PC-3 (cell line): ENCODE results near the gene TPX2. TPM values are rescaled to one million over a fixed set of nuclear protein-coding genes. Genes with fewer than 3 reads are reported as not detected.
A peak's percentile ranks its signal among the peaks of the same experiment; 100 is the strongest.

Source experiments
- ATAC-seq: fragments of 200-7000 bp; cut with Tn5 transposase; 2 replicates; pipeline ENCODE4 v1.9.1; 2020; ENCODE audit warnings: mild to moderate bottlenecking, moderate library complexity
- BruUV-seq: library from RNA; stranded (reverse); fragments of 400-500 nt; replicated peaks from 2 replicates; lab custom pipeline; 2021; lab: Mats Ljungman, UMichigan
- CTCF ChIA-PET: fragments of 300-600 bp; sonication (Branson Sonifier 250); formaldehyde crosslinking; loops from one replicate; lab custom pipeline; 2022; ENCODE audit warnings: antibody characterized with exemption; lab: Charles Lee
- POLR2A ChIA-PET: fragments of 300-600 bp; sonication (Branson Sonifier 250); formaldehyde crosslinking; loops from one replicate; lab custom pipeline; 2022; ENCODE audit warnings: antibody characterized with exemption; ENCODE audit not compliant: unreplicated experiment; lab: Charles Lee
- DNase-seq: peaks from one replicate; pipeline ENCODE4 v3.0.0-alpha.2; 2015
- H2AFZ ChIP-seq: fragments of 300-600 bp; sonication (generic); 2 replicates; pipeline ENCODE4 v1.6.0; 2016; ENCODE audit warnings: antibody characterized with exemption, low read length
- H3F3A ChIP-seq: fragments of 300-600 bp; sonication (generic); one replicate; pipeline ENCODE4 v1.6.0; 2017; ENCODE audit warnings: antibody characterized with exemption, low read length, control low read depth, mild to moderate bottlenecking; ENCODE audit not compliant: unreplicated experiment
- H3K27ac ChIP-seq: fragments of 300-600 bp; sonication (generic); 2 replicates; pipeline ENCODE4 v1.5.1; 2016; ENCODE audit warnings: mild to moderate bottlenecking, low read length
- H3K27me3 ChIP-seq: fragments of 300-600 bp; sonication (generic); 2 replicates; pipeline ENCODE4 v1.6.1; 2016; ENCODE audit warnings: low read length, mixed read lengths
- H3K36me3 ChIP-seq: fragments of 300-600 bp; sonication (generic); 2 replicates; pipeline ENCODE4 v1.6.1; 2016; ENCODE audit warnings: low read depth, mixed run types, low read length, mixed read lengths
- H3K4me1 ChIP-seq: fragments of 300-600 bp; sonication (generic); 2 replicates; pipeline ENCODE4 v1.5.1; 2016; ENCODE audit warnings: low read length; ENCODE audit not compliant: insufficient read depth
- H3K4me2 ChIP-seq: fragments of 300-600 bp; sonication (generic); 2 replicates; pipeline ENCODE4 v1.6.0; 2016; ENCODE audit warnings: low read length
- H3K4me3 ChIP-seq: fragments of 300-600 bp; sonication (generic); 2 replicates; pipeline ENCODE4 v1.5.1; 2016; ENCODE audit warnings: mild to moderate bottlenecking, low read length, mixed read lengths
- H3K79me2 ChIP-seq: fragments of 300-600 bp; sonication (generic); 2 replicates; pipeline ENCODE4 v1.6.1; 2017; ENCODE audit warnings: low read length, mixed read lengths
- H3K9ac ChIP-seq: fragments of 300-600 bp; sonication (generic); 2 replicates; pipeline ENCODE4 v1.6.0; 2016; ENCODE audit warnings: mild to moderate bottlenecking, low read length
- H3K9me2 ChIP-seq: fragments of 300-600 bp; sonication (generic); replicated peaks from 2 replicates; pipeline ENCODE4 v1.6.1; 2016; ENCODE audit warnings: mixed run types, low read length, mixed read lengths
- H3K9me3 ChIP-seq: fragments of 300-600 bp; sonication (generic); 2 replicates; pipeline ENCODE4 v1.6.1; 2016; ENCODE audit warnings: low read length, mixed read lengths
- H4K20me1 ChIP-seq: fragments of 300-600 bp; sonication (generic); 2 replicates; pipeline ENCODE4 v1.6.1; 2016; ENCODE audit warnings: low read length, mixed read lengths
- EZH2 ChIP-seq: fragments of 300-600 bp; sonication (generic); IDR thresholded peaks from one replicate; pipeline ENCODE4 v1.6.1; 2017; ENCODE audit warnings: antibody characterized with exemption, mild to moderate bottlenecking, low read length; ENCODE audit not compliant: unreplicated experiment
- EZH2phosphoT487 ChIP-seq: fragments of 300-600 bp; sonication (generic); IDR thresholded peaks from 2 replicates; pipeline ENCODE4 v1.6.1; 2018; ENCODE audit warnings: mild to moderate bottlenecking, antibody characterized with exemption, low read length, borderline replicate concordance
- intact Hi-C: fragments of 100-400 bp; cut with micrococcal nuclease; formaldehyde crosslinking; loops from 2 replicates; pipeline ENCODE4 v1.9.0; 2023
- total RNA-seq: library from RNA; depleted of rRNA; stranded (reverse); fragments of >200 nt; gene quantifications from 2 replicates; pipeline ENCODE4 v1.2.3, GENCODE V29; 2014
- TF ChIP-seq, protein P1 (sequence below): fragments of 300-600 bp; sonication (generic); conservative IDR thresholded peaks from 2 replicates; pipeline ENCODE4 v1.5.1; 2017; ENCODE audit warnings: antibody characterized with exemption, low read depth, mild to moderate bottlenecking, low read length

The TPX2 gene
- total RNA-seq, 1 experiment from 2014 or later, result 128 TPM

DNA sequence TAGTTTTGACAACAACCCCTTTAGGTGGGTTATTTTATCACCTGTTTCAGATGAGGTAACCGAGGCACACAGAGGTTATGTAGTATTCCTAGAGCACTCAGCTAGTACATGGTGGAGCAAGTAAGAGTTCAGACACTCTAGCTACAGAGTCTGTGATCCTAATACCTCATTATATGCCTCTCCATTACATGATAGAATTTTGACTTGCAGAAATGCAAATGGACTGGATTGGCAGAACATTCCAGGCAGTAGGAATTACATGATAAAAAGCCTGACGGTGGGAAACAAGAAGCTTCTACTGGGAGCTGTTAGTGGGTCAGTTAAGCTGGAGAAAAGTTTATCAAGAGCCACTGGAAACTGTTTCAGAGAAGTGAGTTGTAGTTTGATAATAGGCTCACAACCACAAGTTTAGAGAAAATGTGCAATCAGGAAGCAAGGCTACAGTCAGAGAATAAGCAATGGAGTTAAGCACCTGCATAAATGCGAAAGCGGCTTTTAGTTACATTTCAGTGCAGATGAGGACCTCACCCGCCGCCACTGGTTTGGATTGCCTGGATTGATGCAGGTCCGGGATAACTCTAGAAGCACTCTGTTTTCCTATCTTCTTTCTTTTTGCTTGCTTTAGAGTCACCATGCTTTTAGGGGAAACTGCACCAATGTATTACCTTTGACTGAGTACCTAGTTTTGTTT is 45.4 kb downstream of the TPX2 start:
- CTCF ChIA-PET, result no interaction called here
- no peaks in the 10 kb centered on the region for H3K79me2 ChIP-seq

DNA sequence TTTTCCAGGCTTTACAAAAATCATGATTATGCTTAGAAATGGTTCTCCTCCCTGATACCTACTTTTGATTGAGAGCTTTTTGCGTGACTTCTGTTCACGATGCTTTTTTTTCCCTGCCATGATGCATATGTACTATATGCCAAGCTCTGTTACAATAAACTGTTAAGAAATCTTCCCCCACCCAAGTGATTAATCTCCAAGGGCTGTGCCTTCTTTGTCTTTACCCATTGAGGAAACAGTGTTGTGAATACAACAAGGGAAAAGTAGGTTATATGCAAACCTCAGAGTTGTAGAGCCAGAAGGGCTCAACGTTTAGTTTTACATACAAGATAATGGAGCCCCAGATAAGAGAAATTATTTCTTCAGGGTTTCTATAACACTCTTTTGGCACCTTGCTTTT is 46.0 kb downstream of the TPX2 start:
- Histone ChIP-seq H3K9ac (no peak overlapping the region), H4K20me1 (peaks cover 15% of the 10 kb centered on the region), H3K4me3 (no peak overlapping the region), H3F3A (no peaks in the 10 kb centered on the region), H3K4me2 (no peak overlapping the region), H3K36me3 (peaks cover 78% of the 10 kb centered on the region), H3K9me2 (no peaks in the 10 kb centered on the region), H3K4me1 (no peaks in the 10 kb centered on the region), H3K79me2 (peaks cover 3% of the 10 kb centered on the region; the same call in 1 of the 2 replicates), H2AFZ (no peak overlapping the region), H3K9me3 (no peaks in the 10 kb centered on the region), H3K27me3 (no peaks in the 10 kb centered on the region), H3K27ac (no peak overlapping the region)
- ChIA-PET CTCF (no interaction called here), POLR2A (no interaction called here)
- DNase-seq (no peak), ATAC-seq (no peak)
- intact Hi-C loops, result loop anchor here (5.0 kb wide), 1 partner anchor 58 kb away; no protein-coding TSS in a partner anchor
- BruUV-seq, result no TSS peak
- TF ChIP-seq, protein P1, sequence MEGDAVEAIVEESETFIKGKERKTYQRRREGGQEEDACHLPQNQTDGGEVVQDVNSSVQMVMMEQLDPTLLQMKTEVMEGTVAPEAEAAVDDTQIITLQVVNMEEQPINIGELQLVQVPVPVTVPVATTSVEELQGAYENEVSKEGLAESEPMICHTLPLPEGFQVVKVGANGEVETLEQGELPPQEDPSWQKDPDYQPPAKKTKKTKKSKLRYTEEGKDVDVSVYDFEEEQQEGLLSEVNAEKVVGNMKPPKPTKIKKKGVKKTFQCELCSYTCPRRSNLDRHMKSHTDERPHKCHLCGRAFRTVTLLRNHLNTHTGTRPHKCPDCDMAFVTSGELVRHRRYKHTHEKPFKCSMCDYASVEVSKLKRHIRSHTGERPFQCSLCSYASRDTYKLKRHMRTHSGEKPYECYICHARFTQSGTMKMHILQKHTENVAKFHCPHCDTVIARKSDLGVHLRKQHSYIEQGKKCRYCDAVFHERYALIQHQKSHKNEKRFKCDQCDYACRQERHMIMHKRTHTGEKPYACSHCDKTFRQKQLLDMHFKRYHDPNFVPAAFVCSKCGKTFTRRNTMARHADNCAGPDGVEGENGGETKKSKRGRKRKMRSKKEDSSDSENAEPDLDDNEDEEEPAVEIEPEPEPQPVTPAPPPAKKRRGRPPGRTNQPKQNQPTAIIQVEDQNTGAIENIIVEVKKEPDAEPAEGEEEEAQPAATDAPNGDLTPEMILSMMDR, result no peak
- TF ChIP-seq EZH2phosphoT487 (no peak), EZH2 (no peak)

More for the DNA sequence above, 45.4 kb downstream of the TPX2 start:
- H2AFZ ChIP-seq, result no peak overlapping the region
- no TSS peak for BruUV-seq
- H3K4me1 ChIP-seq, result no peaks in the 10 kb centered on the region
- no peak for ATAC-seq
- no peak for DNase-seq
- H3K9ac ChIP-seq, result no peak overlapping the region
- no peak overlapping the region for H3K27ac ChIP-seq
- intact Hi-C loops, result loop anchor here (5.0 kb wide), 1 partner anchor 57 kb away; no protein-coding TSS in a partner anchor
- no peaks in the 10 kb centered on the region for H3F3A ChIP-seq
- H3K4me3 ChIP-seq, result no peak overlapping the region
- no peak for TF ChIP-seq EZH2phosphoT487
- TF ChIP-seq, protein P1, result no peak
- no peak for TF ChIP-seq EZH2
- H3K27me3 ChIP-seq, result no peaks in the 10 kb centered on the region
- POLR2A ChIA-PET, result no interaction called here
- H4K20me1 ChIP-seq, result peaks cover 9% of the 10 kb centered on the region
- no peak overlapping the region for H3K4me2 ChIP-seq
- H3K9me2 ChIP-seq, result no peaks in the 10 kb centered on the region
- H3K9me3 ChIP-seq, result no peaks in the 10 kb centered on the region
- peaks cover 78% of the 10 kb centered on the region for H3K36me3 ChIP-seq

DNA sequence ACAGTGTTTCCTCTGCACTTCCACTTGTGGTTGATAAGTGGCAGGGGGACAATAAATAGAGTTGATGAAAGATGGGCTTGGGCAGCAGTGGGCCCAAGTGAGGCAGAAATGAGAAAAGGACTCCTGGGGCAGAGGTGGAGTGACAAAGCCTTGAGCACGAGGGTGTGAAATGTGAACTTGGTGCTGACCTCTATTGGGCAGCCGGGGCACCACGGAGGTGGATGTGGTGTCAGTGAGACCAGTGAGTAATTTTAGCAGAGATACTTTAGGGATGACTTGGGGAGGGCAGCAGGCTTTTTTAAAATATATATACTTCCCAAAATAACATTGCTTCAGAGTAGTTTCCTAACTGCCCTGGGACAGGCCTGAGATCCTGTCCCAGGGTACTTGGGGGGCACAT is 49.5 kb downstream of the TPX2 start:
- Histone ChIP-seq H3F3A (peaks cover 5% of the 10 kb centered on the region), H3K4me2 (no peak overlapping the region), H3K27ac (no peak overlapping the region), H3K4me3 (no peak overlapping the region), H4K20me1 (peaks cover 17% of the 10 kb centered on the region), H2AFZ (no peak overlapping the region), H3K4me1 (no peaks in the 10 kb centered on the region), H3K9me2 (no peaks in the 10 kb centered on the region), H3K79me2 (peaks cover 8% of the 10 kb centered on the region; the same call in 1 of the 2 replicates), H3K36me3 (peaks cover 84% of the 10 kb centered on the region), H3K27me3 (no peaks in the 10 kb centered on the region), H3K9me3 (no peaks in the 10 kb centered on the region), H3K9ac (no peak overlapping the region)
- DNase-seq (no peak), ATAC-seq (peak; percentile 66)
- TF ChIP-seq, protein P1, result peak; percentile 38; the same call in 1 of the 2 replicates
- TF ChIP-seq EZH2phosphoT487, result no peak
- CTCF ChIA-PET, result no interaction called here
- POLR2A ChIA-PET, result no interaction called here
- intact Hi-C loops, result loop anchor here (5.0 kb wide), 1 partner anchor 61 kb away; no protein-coding TSS in a partner anchor
- no TSS peak for BruUV-seq
